ENCODE data around the gene TDRD1. TPM values are rescaled to one million over a fixed set of nuclear protein-coding genes. Genes with fewer than 3 reads are reported as not detected.
"Not testable (repeated sequence)": the region's sequence is repeated elsewhere in the genome, so short reads cannot be mapped to it uniquely, and the experiment has no call there.

The TDRD1 gene
- total RNA-seq, 4 donors from 2014 or later = 0.12 to 0.42 TPM; not detected in 2

- no peak for ATAC-seq
- WGBS, 2 donors (ENCODE audit: low coverage in 1 of 2) = 69 to 76% methylated on average over 3 of the region's 3 CpGs
- no peaks in the 10 kb centered on the region for H3K4me1 ChIP-seq
These were observed 37.1 kb upstream of the TDRD1 start for GRCh38 chr10:114142018-114142417.

GRCh38 chr10:114143160-114143559 lies 36.0 kb upstream of the TDRD1 start:
- Histone ChIP-seq H3K36me3 (peaks cover 0 to 73% of the 10 kb centered on the region in 2 donors), H3K9me3 (no peaks in the 10 kb centered on the region), H3K4me1 (no peaks in the 10 kb centered on the region), H3K27ac (no peak overlapping the region), H3K27me3 (no peaks in the 10 kb centered on the region), H3K4me3 (no peak overlapping the region)
- ATAC-seq = no peak
- 86 to 100% methylated on average over 1 of the region's 1 CpG for WGBS, 2 donors (ENCODE audit: low coverage in 1 of 2)
- no peak for TF ChIP-seq POLR2A (IDR thresholded peaks at IDR 0.05)
- no peak for TF ChIP-seq EP300 (IDR thresholded peaks at IDR 0.05)
- no peak for TF ChIP-seq POLR2AphosphoS5 (IDR thresholded peaks at IDR 0.05)
- no peak for TF ChIP-seq CTCF (IDR thresholded peaks at IDR 0.05)

More at GRCh38 chr10:114142018-114142417, 37.1 kb upstream of the TDRD1 start:
- no peaks in the 10 kb centered on the region for H3K9me3 ChIP-seq
- no peak overlapping the region for H3K27ac ChIP-seq
- peaks cover 0 to 68% of the 10 kb centered on the region in 2 donors for H3K36me3 ChIP-seq
- no peaks in the 10 kb centered on the region for H3K27me3 ChIP-seq
- TF ChIP-seq EP300 (IDR thresholded peaks at IDR 0.05) (no peak), POLR2A (IDR thresholded peaks at IDR 0.05) (no peak), POLR2AphosphoS5 (IDR thresholded peaks at IDR 0.05) (no peak), CTCF (IDR thresholded peaks at IDR 0.05) (no peak)
- H3K4me3 ChIP-seq = no peak overlapping the region

GRCh38 chr10:114149476-114149875 lies 29.7 kb upstream of the TDRD1 start:
- peaks cover 4 to 84% of the 10 kb centered on the region in 2 donors for H3K36me3 ChIP-seq
- not testable (repeated sequence) for H3K4me3 ChIP-seq, H3K27me3 ChIP-seq, H3K27ac ChIP-seq, ATAC-seq, H3K9me3 ChIP-seq, H3K4me1 ChIP-seq
- WGBS, 2 donors (ENCODE audit: low coverage in 1 of 2) = 91 to 100% methylated on average over 2 to 3 of the region's 3 CpGs

GRCh38 chr10:114151486-114151885 lies 27.7 kb upstream of the TDRD1 start:
- no peak overlapping the region for H3K27ac ChIP-seq
- H3K27me3 ChIP-seq = no peaks in the 10 kb centered on the region
- ATAC-seq = no peak
- H3K9me3 ChIP-seq = no peaks in the 10 kb centered on the region
- H3K4me1 ChIP-seq = no peaks in the 10 kb centered on the region
- H3K36me3 ChIP-seq = peaks cover 4 to 89% of the 10 kb centered on the region in 2 donors
- TF ChIP-seq POLR2AphosphoS5 (IDR thresholded peaks at IDR 0.05) (no peak), CTCF (IDR thresholded peaks at IDR 0.05) (no peak), POLR2A (IDR thresholded peaks at IDR 0.05) (no peak), EP300 (IDR thresholded peaks at IDR 0.05) (no peak)
- 63 to 82% methylated on average over 2 of the region's 2 CpGs for WGBS, 2 donors (ENCODE audit: low coverage in 1 of 2)
- H3K4me3 ChIP-seq = no peak overlapping the region

- no peaks in the 10 kb centered on the region for H3K9me3 ChIP-seq
- no peaks in the 10 kb centered on the region for H3K4me1 ChIP-seq
- no peak for ATAC-seq
- H3K4me3 ChIP-seq = no peak overlapping the region
- no peak for TF ChIP-seq CTCF (IDR thresholded peaks at IDR 0.05)
- H3K27ac ChIP-seq = no peak overlapping the region
- 100% methylated on average over 1 of the region's 1 CpG for WGBS, 2 donors (ENCODE audit: low coverage in 1 of 2)
- no peaks in the 10 kb centered on the region for H3K27me3 ChIP-seq
- H3K36me3 ChIP-seq = peaks cover 4 to 88% of the 10 kb centered on the region in 2 donors
These were observed 27.3 kb upstream of the TDRD1 start for GRCh38 chr10:114151892-114152291.
